ENCODE data around the gene ATRIP. TPM values are rescaled to one million over a fixed set of nuclear protein-coding genes. Genes with fewer than 3 reads are reported as not detected.

Gene ATRIP
- total and polyA plus RNA-seq, 2 of the 8 experiments (the other 6 are each of a cell fraction or from before 2014, with no cell fraction given): 18.5 to 20.2 TPM

- Histone ChIP-seq H3K36me3 (ENCODE audit: control insufficient read depth in 2 of 4, insufficient read depth in 4 of 4, low read length in 3 of 4) (no peaks in the 10 kb centered on the region), H3K9ac (replicated peaks in 1 of 4; ENCODE audit: extremely low read depth in 1 of 4, low read depth in 3 of 4, low read length in 3 of 4) (no peak overlapping the region), H3K4ac (replicated peaks; ENCODE audit: insufficient read length, low read depth, low read length) (no peak overlapping the region), H4K5ac (ENCODE audit: insufficient read length, low read depth, low read length) (no peak overlapping the region), H4K8ac (ENCODE audit: extremely low read depth, insufficient read depth, low read length) (no peak overlapping the region; the same call in 1 of the 2 replicates), H3K56ac (replicated peaks; ENCODE audit: insufficient read length, low read depth, low read length) (no peak overlapping the region), H4K91ac (replicated peaks; ENCODE audit: insufficient read length, low read length) (peak overlapping the region; percentile 31), H3K4me1 (replicated peaks in 1 of 4; ENCODE audit: control insufficient read depth in 3 of 4, insufficient read depth in 4 of 4, low read length in 3 of 4) (peaks cover 0 to 17% (median 12%) of the 10 kb centered on the region in 4 experiments; a peak in 6 of 7 replicates), H3K4me3 (ENCODE audit: extremely low read depth in 1 of 4, insufficient read depth in 2 of 4, low read depth in 3 of 4, low read length in 4 of 4) (no peak overlapping the region), H3K18ac (ENCODE audit: extremely low read depth, low read length) (no peak overlapping the region), H3K79me2 (ENCODE audit: control insufficient read depth in 1 of 2, insufficient read depth in 2 of 2, low read length in 2 of 2) (no peaks in the 10 kb centered on the region), H3K14ac (ENCODE audit: insufficient read length) (no peak overlapping the region), H2BK20ac (ENCODE audit: low read length) (no peak overlapping the region), H3K23me2 (ENCODE audit: low read depth, low read length) (no peaks in the 10 kb centered on the region; the same call in 1 of the 2 replicates), H2AK5ac (ENCODE audit: low read depth, low read length) (no peak overlapping the region), H2BK120ac (replicated peaks; ENCODE audit: low read depth, low read length) (peak overlapping the region; percentile 64), H3K23ac (ENCODE audit: insufficient read length) (no peak overlapping the region), H3K79me1 (ENCODE audit: low read depth, low read length) (no peaks in the 10 kb centered on the region), H3K27me3 (replicated peaks in 1 of 4; ENCODE audit: control insufficient read depth in 3 of 4, extremely low read depth in 1 of 4, insufficient read depth in 3 of 4, low read length in 3 of 4) (no peaks in the 10 kb centered on the region), H3K9me3 (ENCODE audit: insufficient read depth in 2 of 2, low read depth in 1 of 2, low read length in 1 of 2) (no peaks in the 10 kb centered on the region), H2AFZ (ENCODE audit: low read length) (no peak overlapping the region), H2BK15ac (ENCODE audit: low read length) (peak overlapping the region; percentile 40; the same call in 1 of the 2 replicates), H2BK12ac (ENCODE audit: low read depth, low read length) (0 out of 2 replicates have a peak overlapping the region, but pooled peaks have one; percentile 9), H4K20me1 (replicated peaks in 1 of 2; ENCODE audit: control insufficient read depth in 1 of 2, insufficient read depth in 2 of 2, low read length in 2 of 2) (no peaks in the 10 kb centered on the region), H3K4me2 (ENCODE audit: insufficient read depth in 1 of 2, low read depth in 2 of 2, low read length in 2 of 2) (no peak overlapping the region), H3K27ac (ENCODE audit: low read depth, low read length) (no peak overlapping the region), H2BK5ac (ENCODE audit: low read depth, low read length) (0 out of 2 replicates have a peak overlapping the region, but pooled peaks have one; percentile 3)
- DNase-seq (ENCODE audit: low read depth in 1 of 2, low spot score in 2 of 2) (no peak), FAIRE-seq (no peak)
- CTCF ChIA-PET (ENCODE audit: partially characterized antibody): interaction anchor here (1.3 to 21.5 kb wide), 4 partner anchors 29 to 70 kb away, joined by 3 to 251 read pairs (median 25); partner anchors contain the start of gene SHISA5
- POLR2A ChIA-PET (ENCODE audit: partially characterized antibody): interaction anchor here (7.6 kb wide), 1 partner anchor 15 kb away, joined by 83 read pairs; a partner anchor contains a TSS
- WGBS, 2 experiments (ENCODE audit: extremely low coverage in 1 of 2, insufficient coverage in 1 of 2, insufficient read length in 1 of 2, insufficient replicate concordance in 2 of 2, low coverage in 1 of 2, low lambda C conversion rate in 2 of 2, missing lambda C conversion rate in 1 of 2): 89% methylated on average over 19 of the region's 19 CpGs; no CpG with 5 or more reads in 1 of the 2 experiments
- no peak for TF ChIP-seq TAF7 (optimal IDR thresholded peaks at IDR 0.05; ENCODE audit: borderline replicate concordance, low read depth, low read length)
- no peak for TF ChIP-seq TAF1 (IDR thresholded peaks at IDR 0.05; ENCODE audit: low read depth, low read length)
- no peak for TF ChIP-seq BRCA1 (IDR thresholded peaks at IDR 0.05; ENCODE audit: low read depth, low read length)
- TF ChIP-seq RAD21 (IDR thresholded peaks at IDR 0.05 in 1 of 2, conservative IDR thresholded peaks at IDR 0.05 in 1 of 2; ENCODE audit: low read depth in 2 of 2, low read length in 2 of 2): no peak
- no peak for TF ChIP-seq KDM4A (IDR thresholded peaks at IDR 0.05; ENCODE audit: low read depth, low read length, severe bottlenecking)
- TF ChIP-seq KDM5A (IDR thresholded peaks at IDR 0.05; ENCODE audit: low read length): no peak
- TF ChIP-seq EP300 (IDR thresholded peaks at IDR 0.05; ENCODE audit: borderline replicate concordance in 1 of 2, low read depth in 2 of 2, low read length in 2 of 2): no peak
- TF ChIP-seq FOSL1 (IDR thresholded peaks at IDR 0.05; ENCODE audit: insufficient read depth, low read depth, low read length): no peak
- TF ChIP-seq POLR2AphosphoS5 (IDR thresholded peaks at IDR 0.05; ENCODE audit: low read depth, low read length): no peak
- TF ChIP-seq SIRT6 (IDR thresholded peaks at IDR 0.05; ENCODE audit: low read length): no peak
- TF ChIP-seq BCL11A (IDR thresholded peaks at IDR 0.05; ENCODE audit: low read depth in 2 of 2, low read length in 2 of 2): no peak
Measured at GRCh38 chr3:48478626-48479555, 32.4 kb downstream of the ATRIP start.

Measured in H1 (cell line).